Activated CD4-positive, CD25-positive, alpha-beta regulatory T cell treated with anti-CD3 and anti-CD28 coated beads, Interleukin-2, amount 50 U/mL, for 72 hours (primary cell): ENCODE data around the gene TCF4.

Experiments used
- DNase-seq: peaks from one replicate; pipeline ENCODE4 v3.0.0; 2021

TCF4 gene

GRCh38 chr18:55501982-55502710 lies 85.8 kb downstream of the TCF4 start:
- no peak for DNase-seq

- DNase-seq, result no peak
These were observed 86.4 kb downstream of the TCF4 start for GRCh38 chr18:55501579-55501978.

- no peak for DNase-seq
These were observed 87.5 kb downstream of the TCF4 start for GRCh38 chr18:55500316-55501086.

GRCh38 chr18:55499526-55499925 lies 88.5 kb downstream of the TCF4 start:
- no peak for DNase-seq

- DNase-seq, result no peak
These were observed 90.1 kb downstream of the TCF4 start for GRCh38 chr18:55497825-55498403.

GRCh38 chr18:55494899-55495298 lies 93.1 kb downstream of the TCF4 start:
- DNase-seq, result no peak

GRCh38 chr18:55494441-55494840 lies 93.6 kb downstream of the TCF4 start:
- DNase-seq, result no peak

GRCh38 chr18:55491616-55492015 lies 96.4 kb downstream of the TCF4 start:
- no peak for DNase-seq

- DNase-seq, result no peak
These were observed 98.7 kb downstream of the TCF4 start for GRCh38 chr18:55489034-55489986.

- no peak for DNase-seq
These were observed 99.5 kb downstream of the TCF4 start for GRCh38 chr18:55488473-55488872.

- no peak for DNase-seq
These were observed 100.0 kb downstream of the TCF4 start for GRCh38 chr18:55487997-55488396.

GRCh38 chr18:55486936-55487335 lies 101.1 kb downstream of the TCF4 start:
- DNase-seq, result no peak

GRCh38 chr18:55485666-55486065 lies 102.3 kb downstream of the TCF4 start:
- DNase-seq, result no peak

GRCh38 chr18:55484773-55485172 lies 103.2 kb downstream of the TCF4 start:
- no peak for DNase-seq

- DNase-seq, result no peak
These were observed 104.6 kb downstream of the TCF4 start for GRCh38 chr18:55483266-55483871.

GRCh38 chr18:55479656-55480420 lies 108.2 kb downstream of the TCF4 start:
- no peak for DNase-seq

- DNase-seq, result no peak
These were observed 110.0 kb downstream of the TCF4 start for GRCh38 chr18:55477860-55478581.

GRCh38 chr18:55477499-55477859 lies 110.5 kb downstream of the TCF4 start:
- DNase-seq, result no peak

- no peak for DNase-seq
These were observed 112.1 kb downstream of the TCF4 start for GRCh38 chr18:55475916-55476315.

GRCh38 chr18:55475467-55475866 lies 112.5 kb downstream of the TCF4 start:
- no peak for DNase-seq

- DNase-seq, result no peak
These were observed 114.4 kb downstream of the TCF4 start for GRCh38 chr18:55473560-55473959.
